Kidney epithelial cell (primary cell): ENCODE measurements around the gene C22orf42. TPM values are rescaled to one million over a fixed set of nuclear protein-coding genes. Genes with fewer than 3 reads are reported as not detected.

Experiments used
- DNase-seq: peaks from one replicate; pipeline ENCODE4 v3.0.0-alpha.2; 2010; ENCODE audit warnings: low read depth
- H3K27me3 ChIP-seq: 2 replicates; pipeline ENCODE4 v1.6.0; 2011; ENCODE audit warnings: low read length; ENCODE audit not compliant: control insufficient read depth, insufficient read depth
- H3K36me3 ChIP-seq: 2 replicates; pipeline ENCODE4 v1.5.1; 2011; ENCODE audit warnings: low read length; ENCODE audit not compliant: control insufficient read depth, insufficient read depth
- H3K4me3 ChIP-seq: 2 replicates; pipeline ENCODE4 v1.5.1; 2011; ENCODE audit warnings: low read depth, mild to moderate bottlenecking, control low read depth, low read length
- total RNA-seq: library from RNA; depleted of rRNA; stranded (reverse); fragments of >200 nt; gene quantifications from 2 replicates; pipeline ENCODE4 v1.2.3, GENCODE V29; 2015
- TF ChIP-seq, protein P1 (sequence below): IDR thresholded peaks from 2 replicates; pipeline ENCODE4 v1.5.1; 2011; ENCODE audit warnings: mild to moderate bottlenecking, moderate library complexity, low read length, control low read depth, inconsistent platforms; ENCODE audit not compliant: insufficient read depth, poor library complexity, severe bottlenecking

The C22orf42 gene
- total RNA-seq, 1 donor from 2014 or later = not detected

DNA sequence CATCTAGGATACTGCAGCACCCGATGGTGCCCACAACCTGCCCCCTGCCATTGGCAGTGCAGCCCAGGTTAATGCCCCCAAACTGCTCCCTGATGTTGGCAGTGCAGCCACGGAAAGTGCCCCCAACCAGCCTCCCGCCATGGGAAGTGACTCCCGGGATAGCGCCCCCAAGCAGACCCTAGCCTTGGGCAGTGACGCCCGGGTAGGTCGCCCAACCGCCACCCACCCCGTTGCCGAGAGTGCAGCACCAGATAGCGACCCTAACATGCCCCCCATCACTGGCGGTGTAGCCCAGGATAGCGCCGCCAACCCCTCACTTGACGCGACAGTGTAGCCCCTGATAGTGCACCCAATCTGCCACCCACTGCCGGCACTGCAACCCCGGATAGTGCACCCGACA lies 38.5 kb downstream of the C22orf42 start:
- Histone ChIP-seq H3K4me3 (no peak overlapping the region), H3K27me3 (no peaks in the 10 kb centered on the region), H3K36me3 (no peaks in the 10 kb centered on the region)
- no peak for DNase-seq
- TF ChIP-seq, protein P1, sequence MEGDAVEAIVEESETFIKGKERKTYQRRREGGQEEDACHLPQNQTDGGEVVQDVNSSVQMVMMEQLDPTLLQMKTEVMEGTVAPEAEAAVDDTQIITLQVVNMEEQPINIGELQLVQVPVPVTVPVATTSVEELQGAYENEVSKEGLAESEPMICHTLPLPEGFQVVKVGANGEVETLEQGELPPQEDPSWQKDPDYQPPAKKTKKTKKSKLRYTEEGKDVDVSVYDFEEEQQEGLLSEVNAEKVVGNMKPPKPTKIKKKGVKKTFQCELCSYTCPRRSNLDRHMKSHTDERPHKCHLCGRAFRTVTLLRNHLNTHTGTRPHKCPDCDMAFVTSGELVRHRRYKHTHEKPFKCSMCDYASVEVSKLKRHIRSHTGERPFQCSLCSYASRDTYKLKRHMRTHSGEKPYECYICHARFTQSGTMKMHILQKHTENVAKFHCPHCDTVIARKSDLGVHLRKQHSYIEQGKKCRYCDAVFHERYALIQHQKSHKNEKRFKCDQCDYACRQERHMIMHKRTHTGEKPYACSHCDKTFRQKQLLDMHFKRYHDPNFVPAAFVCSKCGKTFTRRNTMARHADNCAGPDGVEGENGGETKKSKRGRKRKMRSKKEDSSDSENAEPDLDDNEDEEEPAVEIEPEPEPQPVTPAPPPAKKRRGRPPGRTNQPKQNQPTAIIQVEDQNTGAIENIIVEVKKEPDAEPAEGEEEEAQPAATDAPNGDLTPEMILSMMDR = no peak

DNA sequence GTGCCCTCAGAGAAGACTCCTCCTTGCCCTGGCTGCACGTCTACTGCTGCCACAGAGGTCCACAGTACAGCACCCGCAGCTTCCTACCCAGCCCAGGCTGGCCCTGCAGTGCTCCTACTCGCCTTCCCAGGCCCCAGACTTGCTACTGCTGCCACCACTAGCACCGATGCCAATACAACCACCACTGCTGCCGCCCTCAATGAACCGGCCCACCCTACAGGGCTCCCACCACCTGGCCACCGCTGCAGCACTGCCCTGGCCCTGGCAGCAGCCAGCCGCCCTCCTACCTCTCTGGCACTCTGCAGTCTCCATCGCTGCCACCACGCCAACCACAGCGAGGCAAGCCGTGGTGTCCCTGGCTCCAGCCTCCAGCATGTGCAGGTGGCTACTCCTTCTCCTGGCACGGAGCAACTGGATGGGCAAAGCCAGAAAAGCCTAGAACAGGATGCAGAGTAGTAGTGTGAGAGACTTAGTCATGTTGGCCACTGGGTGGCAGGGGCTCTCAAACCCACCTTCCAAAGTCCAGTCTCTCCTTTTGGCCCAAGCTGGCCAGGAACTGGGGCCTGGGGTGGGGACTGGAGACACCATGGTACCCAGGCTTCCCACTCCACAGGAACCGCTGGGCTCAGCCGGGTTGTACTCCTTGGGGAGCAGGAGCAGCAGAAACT lies 39.4 kb downstream of the C22orf42 start:
- H3K36me3 ChIP-seq = no peaks in the 10 kb centered on the region
- H3K4me3 ChIP-seq = no peak overlapping the region
- no peaks in the 10 kb centered on the region for H3K27me3 ChIP-seq
- TF ChIP-seq, protein P1 = no peak
- no peak for DNase-seq

DNA sequence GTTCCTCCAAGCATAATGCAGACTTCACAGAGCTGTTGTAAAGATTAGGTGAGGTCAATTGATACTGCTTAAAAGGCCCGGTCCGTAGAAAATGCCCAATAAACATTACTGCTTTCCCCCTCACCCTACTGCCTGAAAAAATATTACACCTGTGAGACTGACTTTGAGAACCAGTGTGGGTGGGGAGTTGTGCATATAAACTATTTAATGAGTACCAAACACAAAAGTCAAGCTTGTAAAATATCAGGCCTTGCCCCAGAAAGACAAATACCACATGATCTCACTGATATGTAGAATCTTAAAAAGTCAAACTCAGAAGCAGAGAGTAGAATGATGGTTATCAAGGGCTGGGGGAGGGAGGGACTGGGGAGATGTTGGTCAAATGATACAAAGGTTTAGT lies 46.7 kb downstream of the C22orf42 start:
- no peak overlapping the region for H3K4me3 ChIP-seq
- H3K36me3 ChIP-seq = no peaks in the 10 kb centered on the region
- TF ChIP-seq, protein P1 = no peak
- H3K27me3 ChIP-seq = peaks cover 5% of the 10 kb centered on the region
- DNase-seq = no peak

DNA sequence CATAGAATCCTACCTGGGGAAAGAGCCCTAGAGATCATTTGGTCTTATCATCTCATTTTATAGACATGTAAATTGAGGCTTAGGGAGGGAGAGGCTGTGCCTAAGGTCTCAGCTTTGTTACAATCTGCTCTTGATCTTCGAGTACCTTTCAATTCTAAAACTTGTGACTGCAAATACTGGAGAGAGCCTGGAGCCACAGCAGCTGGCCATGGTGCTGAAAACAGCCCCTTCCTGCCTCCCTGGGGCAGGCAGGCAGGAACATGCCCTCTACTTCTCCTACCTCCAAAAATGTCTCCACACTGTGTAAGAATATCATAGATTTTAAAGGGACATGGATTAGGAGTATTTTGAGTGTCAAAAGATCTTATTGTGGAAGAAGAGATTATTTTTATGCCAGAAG lies 52.2 kb downstream of the C22orf42 start:
- no peak overlapping the region for H3K4me3 ChIP-seq
- TF ChIP-seq, protein P1 = no peak
- no peaks in the 10 kb centered on the region for H3K36me3 ChIP-seq
- peaks cover 2% of the 10 kb centered on the region for H3K27me3 ChIP-seq
- no peak for DNase-seq

DNA sequence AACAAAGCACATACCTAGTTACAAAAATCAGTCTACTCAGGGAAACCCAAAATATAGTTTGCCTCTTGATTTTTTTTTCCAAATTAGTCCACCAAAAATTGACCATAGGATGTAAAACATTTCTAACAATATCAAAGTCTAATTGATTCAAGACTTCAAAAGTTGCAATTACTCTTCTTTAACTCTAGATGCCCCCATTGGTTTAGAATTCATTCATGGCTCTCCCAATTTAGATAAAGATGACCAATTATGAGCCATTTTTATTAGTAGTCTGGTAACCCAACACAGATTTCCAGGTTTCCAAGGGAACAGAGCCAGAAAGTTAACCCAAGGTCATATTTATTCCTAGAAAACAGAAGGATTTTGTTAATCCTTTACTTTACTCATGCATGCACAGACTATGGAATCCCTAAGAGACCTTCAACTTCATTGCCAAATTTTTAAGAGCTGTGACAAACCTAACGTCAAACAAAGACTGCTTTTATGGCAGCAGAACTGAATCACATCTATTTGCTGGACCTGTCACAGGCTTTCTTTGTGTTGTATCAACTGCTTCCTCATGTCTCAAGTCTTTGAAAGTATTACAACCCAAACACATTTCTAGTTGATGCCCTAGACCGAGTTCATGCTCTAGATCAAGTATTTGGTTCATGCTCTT lies 55.3 kb downstream of the C22orf42 start:
- no peak for DNase-seq
- no peak overlapping the region for H3K4me3 ChIP-seq
- H3K27me3 ChIP-seq = peaks cover 4% of the 10 kb centered on the region
- no peaks in the 10 kb centered on the region for H3K36me3 ChIP-seq
- TF ChIP-seq, protein P1 = peak; percentile 7
